ENCODE data around the gene TUSC7. TPM values are rescaled to one million over a fixed set of nuclear protein-coding genes. Genes with fewer than 3 reads are reported as not detected.

TUSC7 gene
- total and polyA plus RNA-seq, 4 donors: not detected

GRCh38 chr3:116661196-116661595 is 48.4 kb upstream of the TUSC7 start (continued):
- TF ChIP-seq REST (IDR thresholded peaks at IDR 0.05) (no peak), HNF4G (IDR thresholded peaks at IDR 0.05) (no peak), HNF4A (conservative IDR thresholded peaks at IDR 0.05) (no peak)

GRCh38 chr3:116663161-116664110 is 46.1 kb upstream of the TUSC7 start:
- no peaks in the 10 kb centered on the region for H3K4me1 ChIP-seq (ENCODE audit: control insufficient read depth in 4 of 4, insufficient read depth in 4 of 4, low read length in 3 of 4)
- no peaks in the 10 kb centered on the region for H3K36me3 ChIP-seq (ENCODE audit: control insufficient read depth in 4 of 4, insufficient read depth in 3 of 4, low read depth in 1 of 4, low read length in 3 of 4)
- WGBS: 41% methylated on average over 8 of the region's 8 CpGs
- TF ChIP-seq FOXA2 (IDR thresholded peaks at IDR 0.05) (no peak), RXRA (IDR thresholded peaks at IDR 0.05) (no peak), GABPA (IDR thresholded peaks at IDR 0.05 in 1 of 2, conservative IDR thresholded peaks at IDR 0.05 in 1 of 2) (no peak), HNF4A (conservative IDR thresholded peaks at IDR 0.05) (no peak), FOXA1 (IDR thresholded peaks at IDR 0.05) (no peak), JUND (IDR thresholded peaks at IDR 0.05) (no peak)
- no peaks in the 10 kb centered on the region for H3K9me3 ChIP-seq (ENCODE audit: control insufficient read depth in 4 of 4, low read length in 3 of 4)
- no peak overlapping the region for H3K4me3 ChIP-seq (ENCODE audit: low read depth in 1 of 3, low read length in 3 of 3)
- no peak for DNase-seq (ENCODE audit: low spot score)
- peaks cover 0 to 4% (median 0%) of the 10 kb centered on the region in 4 donors for H3K27me3 ChIP-seq (ENCODE audit: control insufficient read depth in 4 of 4, insufficient read depth in 4 of 4, low read length in 3 of 4)
- no peak overlapping the region for H3K9ac ChIP-seq (ENCODE audit: low read depth in 1 of 2, low read length in 2 of 2)
- H3K27ac ChIP-seq (ENCODE audit: low read depth in 1 of 2, low read length in 2 of 2): no peak overlapping the region

GRCh38 chr3:116667324-116667723 is 42.3 kb upstream of the TUSC7 start:
- no peak overlapping the region for H3K9ac ChIP-seq (ENCODE audit: low read depth in 1 of 2, low read length in 2 of 2)
- H3K4me3 ChIP-seq (ENCODE audit: low read depth in 1 of 3, low read length in 3 of 3): no peak overlapping the region
- TF ChIP-seq NR2F2 (IDR thresholded peaks at IDR 0.05) (no peak), RAD21 (IDR thresholded peaks at IDR 0.05) (no peak), CTCF (IDR thresholded peaks at IDR 0.05; ENCODE audit: low read depth, low read length, missing input control) (no peak)
- no peak for DNase-seq (ENCODE audit: low spot score)
- no peak overlapping the region for H3K27ac ChIP-seq (ENCODE audit: low read depth in 1 of 2, low read length in 2 of 2)
- no peaks in the 10 kb centered on the region for H3K9me3 ChIP-seq (ENCODE audit: control insufficient read depth in 4 of 4, low read length in 3 of 4)
- H3K36me3 ChIP-seq (ENCODE audit: control insufficient read depth in 4 of 4, insufficient read depth in 3 of 4, low read depth in 1 of 4, low read length in 3 of 4): no peaks in the 10 kb centered on the region
- no peaks in the 10 kb centered on the region for H3K4me1 ChIP-seq (ENCODE audit: control insufficient read depth in 4 of 4, insufficient read depth in 4 of 4, low read length in 3 of 4)
- H3K27me3 ChIP-seq (ENCODE audit: control insufficient read depth in 4 of 4, insufficient read depth in 4 of 4, low read length in 3 of 4): no peaks in the 10 kb centered on the region
